Fibroblast of mammary gland (primary cell): ENCODE data around the gene TBC1D24.

ENCODE experiments used
- DNase-seq: peaks from one replicate; pipeline ENCODE4 v3.0.0-alpha.2; 2010; ENCODE audit warnings: low read depth
- H3K4me3 ChIP-seq: 2 replicates; pipeline ENCODE4 v1.5.1; 2011; ENCODE audit warnings: low read depth, mild to moderate bottlenecking, low read length, moderate library complexity; ENCODE audit not compliant: control insufficient read depth
- TF ChIP-seq, protein P1 (sequence below): conservative IDR thresholded peaks from 2 replicates; pipeline ENCODE4 v1.5.1; 2011; ENCODE audit warnings: low read depth, low read length, inconsistent platforms; ENCODE audit not compliant: control insufficient read depth, insufficient read depth

The TBC1D24 gene

GRCh38 chr16:2487517-2487842, 12.6 kb downstream of the TBC1D24 start:
- DNase-seq: no peak
- no peak overlapping the region for H3K4me3 ChIP-seq
- TF ChIP-seq, protein P1, sequence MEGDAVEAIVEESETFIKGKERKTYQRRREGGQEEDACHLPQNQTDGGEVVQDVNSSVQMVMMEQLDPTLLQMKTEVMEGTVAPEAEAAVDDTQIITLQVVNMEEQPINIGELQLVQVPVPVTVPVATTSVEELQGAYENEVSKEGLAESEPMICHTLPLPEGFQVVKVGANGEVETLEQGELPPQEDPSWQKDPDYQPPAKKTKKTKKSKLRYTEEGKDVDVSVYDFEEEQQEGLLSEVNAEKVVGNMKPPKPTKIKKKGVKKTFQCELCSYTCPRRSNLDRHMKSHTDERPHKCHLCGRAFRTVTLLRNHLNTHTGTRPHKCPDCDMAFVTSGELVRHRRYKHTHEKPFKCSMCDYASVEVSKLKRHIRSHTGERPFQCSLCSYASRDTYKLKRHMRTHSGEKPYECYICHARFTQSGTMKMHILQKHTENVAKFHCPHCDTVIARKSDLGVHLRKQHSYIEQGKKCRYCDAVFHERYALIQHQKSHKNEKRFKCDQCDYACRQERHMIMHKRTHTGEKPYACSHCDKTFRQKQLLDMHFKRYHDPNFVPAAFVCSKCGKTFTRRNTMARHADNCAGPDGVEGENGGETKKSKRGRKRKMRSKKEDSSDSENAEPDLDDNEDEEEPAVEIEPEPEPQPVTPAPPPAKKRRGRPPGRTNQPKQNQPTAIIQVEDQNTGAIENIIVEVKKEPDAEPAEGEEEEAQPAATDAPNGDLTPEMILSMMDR: no peak

DNA sequence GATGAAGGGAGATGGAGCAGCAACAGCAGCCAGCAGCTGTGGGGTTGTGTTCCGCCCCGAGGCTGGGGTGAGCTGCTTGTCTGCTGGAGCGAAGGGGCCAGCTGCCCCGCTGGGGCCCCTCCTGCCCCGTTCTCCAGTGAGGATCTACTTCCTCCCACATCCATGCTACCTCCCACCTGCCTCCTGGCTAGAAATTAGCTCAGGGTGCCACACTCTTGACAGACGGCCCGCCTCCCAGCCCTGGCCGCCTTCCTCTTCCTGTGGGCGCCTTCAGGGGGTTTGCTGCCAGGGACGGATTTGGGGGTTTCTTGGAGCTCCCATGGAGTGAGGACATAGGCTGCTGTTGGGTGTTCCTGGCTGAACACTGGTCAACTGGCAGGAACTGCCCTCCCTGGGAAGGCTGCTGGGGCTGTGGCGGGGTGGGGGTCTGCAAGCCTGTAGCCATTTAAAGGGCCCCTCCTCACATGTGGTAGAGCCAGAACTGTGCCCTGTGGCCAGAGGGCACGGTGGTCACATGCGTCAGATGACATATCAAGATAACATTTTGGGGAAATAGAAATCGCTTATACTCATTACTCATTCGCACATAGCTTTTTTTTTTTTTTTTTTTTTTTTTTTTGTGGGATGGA, 13.1 kb downstream of the TBC1D24 start:
- no peak for DNase-seq
- TF ChIP-seq, protein P1: no peak
- H3K4me3 ChIP-seq: no peak overlapping the region

GRCh38 chr16:2489581-2489980, 14.7 kb downstream of the TBC1D24 start:
- TF ChIP-seq, protein P1: no peak
- no peak for DNase-seq
- no peak overlapping the region for H3K4me3 ChIP-seq

- no peak overlapping the region for H3K4me3 ChIP-seq
Observed at GRCh38 chr16:2490190-2491105, 15.5 kb downstream of the TBC1D24 start.

DNA sequence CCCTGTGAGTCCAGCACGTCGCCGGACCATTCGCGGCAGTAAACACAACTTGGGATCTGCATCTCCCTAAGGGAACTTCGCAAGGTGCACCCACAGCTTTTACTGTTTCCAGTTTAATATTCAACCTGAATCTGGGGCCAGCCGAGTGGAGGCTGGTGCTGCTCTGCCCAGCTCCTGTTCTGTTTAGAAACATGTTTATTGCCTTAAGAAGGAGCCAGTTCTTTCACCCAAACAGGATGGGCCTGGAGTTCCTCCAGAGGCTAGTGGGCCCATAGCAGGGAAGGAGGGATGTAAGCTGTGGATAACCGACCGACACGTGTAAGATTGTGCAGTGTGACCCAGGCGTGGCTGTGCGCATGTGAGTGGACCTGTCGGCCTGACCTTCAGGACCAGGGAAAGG, 17.4 kb downstream of the TBC1D24 start:
- DNase-seq: no peak
- H3K4me3 ChIP-seq: no peak overlapping the region
- TF ChIP-seq, protein P1: no peak

More at GRCh38 chr16:2490190-2491105, 15.5 kb downstream of the TBC1D24 start:
- DNase-seq: no peak
- TF ChIP-seq, protein P1: no peak

- TF ChIP-seq, protein P1: no peak
- no peak for DNase-seq
- H3K4me3 ChIP-seq: no peak overlapping the region
Observed at GRCh38 chr16:2493605-2494004, 18.7 kb downstream of the TBC1D24 start.
